ENCODE measurements around the gene TNNI3K.

Gene TNNI3K

GRCh38 chr1:74583397-74583796 lies 348.2 kb downstream of the TNNI3K start:
- no peak for DNase-seq

GRCh38 chr1:74584185-74584584 lies 349.0 kb downstream of the TNNI3K start:
- DNase-seq: no peak

- DNase-seq: no peak
These were observed 351.2 kb downstream of the TNNI3K start for GRCh38 chr1:74586253-74586897.

- no peak for DNase-seq
These were observed 352.7 kb downstream of the TNNI3K start for GRCh38 chr1:74587888-74588287.

- no peak for DNase-seq
These were observed 355.1 kb downstream of the TNNI3K start for GRCh38 chr1:74590288-74590687.

- DNase-seq: no peak
These were observed 356.8 kb downstream of the TNNI3K start for GRCh38 chr1:74591949-74592348.

- no peak for DNase-seq
These were observed 357.6 kb downstream of the TNNI3K start for GRCh38 chr1:74592580-74593355.

Data from kidney glomerular epithelial cell (primary cell).